Osteoblast (primary cell): ENCODE results near the gene LSM2. TPM values are rescaled to one million over a fixed set of nuclear protein-coding genes. Genes with fewer than 3 reads are reported as not detected.

Experiments
- DNase-seq: peaks from one replicate; pipeline ENCODE4 v3.0.0; 2011; ENCODE audit warnings: low spot score, mixed read lengths; ENCODE audit not compliant: insufficient read length; ENCODE audit errors: missing footprints
- H2AFZ ChIP-seq: 2 replicates; pipeline ENCODE4 v1.6.0; 2011; ENCODE audit warnings: mild to moderate bottlenecking, low read length
- H3K27ac ChIP-seq: 2 replicates; pipeline ENCODE4 v1.5.1; 2011; ENCODE audit warnings: mild to moderate bottlenecking, low read depth, low read length, moderate library complexity
- H3K27me3 ChIP-seq: 2 replicates; pipeline ENCODE4 v1.6.0; 2012; ENCODE audit warnings: mild to moderate bottlenecking, control low read depth, inconsistent platforms, low read length, moderate library complexity; ENCODE audit not compliant: insufficient read depth
- H3K36me3 ChIP-seq: 2 replicates; pipeline ENCODE4 v1.5.1; 2011; ENCODE audit warnings: mild to moderate bottlenecking, low read length, control low read depth, moderate library complexity; ENCODE audit not compliant: insufficient read depth
- H3K4me1 ChIP-seq: 2 replicates; pipeline ENCODE4 v1.5.1; 2011; ENCODE audit warnings: mild to moderate bottlenecking, low read length, control low read depth, moderate library complexity; ENCODE audit not compliant: insufficient read depth
- H3K4me2 ChIP-seq: 2 replicates; pipeline ENCODE4 v1.6.0; 2011; ENCODE audit warnings: mild to moderate bottlenecking, low read length; ENCODE audit not compliant: insufficient read depth
- H3K4me3 ChIP-seq: fragments of 200-600 bp; sonication (generic); 3 replicates; pipeline ENCODE4 v1.5.1; 2012; ENCODE audit warnings: mild to moderate bottlenecking, low read length, inconsistent platforms; ENCODE audit not compliant: insufficient read depth
- H3K79me2 ChIP-seq: 2 replicates; pipeline ENCODE4 v1.6.0; 2012; ENCODE audit warnings: mild to moderate bottlenecking, low read length, control low read depth, inconsistent platforms; ENCODE audit not compliant: insufficient read depth
- H3K9me3 ChIP-seq: 2 replicates; pipeline ENCODE4 v1.5.1; 2011; ENCODE audit warnings: low read depth, low read length, control low read depth
- H4K20me1 ChIP-seq: 2 replicates; pipeline ENCODE4 v1.6.0; 2012; ENCODE audit warnings: mild to moderate bottlenecking, low read length, control low read depth; ENCODE audit not compliant: insufficient read depth
- CTCF ChIP-seq: IDR thresholded peaks from 2 replicates; pipeline ENCODE4 v1.5.1; 2011; ENCODE audit warnings: mild to moderate bottlenecking, low read depth, low read length, moderate library complexity; ENCODE audit errors: extremely low read depth
- total RNA-seq: library from RNA; depleted of rRNA; stranded (reverse); fragments of >200 nt; gene quantifications from 2 replicates; pipeline ENCODE4 v1.2.3, GENCODE V29; 2012

LSM2 gene
- total RNA-seq, 1 donor, result 22.4 TPM

GRCh38 chr6:31778193-31778592 is 28.6 kb downstream of the LSM2 start:
- H4K20me1 ChIP-seq, result peaks cover 3% of the 10 kb centered on the region
- H3K27ac ChIP-seq, result no peak overlapping the region
- TF ChIP-seq CTCF, result no peak
- peaks cover 39% of the 10 kb centered on the region for H3K36me3 ChIP-seq
- no peaks in the 10 kb centered on the region for H3K79me2 ChIP-seq
- H3K27me3 ChIP-seq, result no peaks in the 10 kb centered on the region
- no peak overlapping the region for H2AFZ ChIP-seq
- H3K4me3 ChIP-seq, result no peak overlapping the region
- peaks cover 12% of the 10 kb centered on the region for H3K4me1 ChIP-seq
- no peak overlapping the region for H3K4me2 ChIP-seq
- no peaks in the 10 kb centered on the region for H3K9me3 ChIP-seq
- peak; percentile 47 for DNase-seq

- H3K79me2 ChIP-seq, result no peaks in the 10 kb centered on the region
- peak overlapping the region; percentile 37 for H3K27ac ChIP-seq
- H3K36me3 ChIP-seq, result peaks cover 34% of the 10 kb centered on the region
Measured at GRCh38 chr6:31777667-31778050, 29.1 kb downstream of the LSM2 start.

GRCh38 chr6:31776989-31777666 is 29.6 kb downstream of the LSM2 start, which contains the start of gene VWA7:
TSS of gene VWA7 (minus strand) at chr6:31777328. CDS start at chr6:31776779, 549 bp downstream.
- TF ChIP-seq CTCF, result no peak
- H3K79me2 ChIP-seq, result no peaks in the 10 kb centered on the region
- H3K27ac ChIP-seq, result peak within 1 kb of the TSS; percentile 37
- H4K20me1 ChIP-seq, result peaks cover 3% of the 10 kb centered on the region
- peak within 1 kb of the TSS; percentile 54 for H3K4me3 ChIP-seq
- H2AFZ ChIP-seq, result no peak within 1 kb of the TSS
- no peaks in the 10 kb centered on the region for H3K9me3 ChIP-seq
- H3K27me3 ChIP-seq, result no peaks in the 10 kb centered on the region
- H3K4me1 ChIP-seq, result peaks cover 12% of the 10 kb centered on the region
- H3K36me3 ChIP-seq, result peaks cover 29% of the 10 kb centered on the region
- peak; percentile 99 for DNase-seq
- H3K4me2 ChIP-seq, result peak within 1 kb of the TSS; percentile 66

More at GRCh38 chr6:31777667-31778050, 29.1 kb downstream of the LSM2 start:
- Histone ChIP-seq H3K27me3 (no peaks in the 10 kb centered on the region), H3K4me3 (no peak overlapping the region), H3K4me2 (peak overlapping the region; percentile 66), H4K20me1 (peaks cover 3% of the 10 kb centered on the region), H3K4me1 (peaks cover 12% of the 10 kb centered on the region), H3K9me3 (no peaks in the 10 kb centered on the region), H2AFZ (no peak overlapping the region)
- no peak for TF ChIP-seq CTCF
- peak; percentile 60 for DNase-seq

GRCh38 chr6:31776485-31776988 is 30.2 kb downstream of the LSM2 start:
- Histone ChIP-seq H4K20me1 (no peaks in the 10 kb centered on the region), H3K36me3 (peaks cover 23% of the 10 kb centered on the region), H3K4me2 (peak overlapping the region; percentile 66), H3K4me1 (peaks cover 12% of the 10 kb centered on the region), H3K27me3 (no peaks in the 10 kb centered on the region), H2AFZ (no peak overlapping the region), H3K9me3 (no peaks in the 10 kb centered on the region), H3K79me2 (no peaks in the 10 kb centered on the region), H3K4me3 (peak overlapping the region; percentile 54), H3K27ac (no peak overlapping the region)
- TF ChIP-seq CTCF, result no peak
- DNase-seq, result peak; percentile 65
